Measurements from ENCODE around the gene TBC1D21. TPM values are rescaled to one million over a fixed set of nuclear protein-coding genes. Genes with fewer than 3 reads are reported as not detected.

The TBC1D21 gene
- polyA plus RNA-seq, 1 donor (not counting 4 experiments of a cell fraction or from before 2014, with no cell fraction given) = not detected

DNA sequence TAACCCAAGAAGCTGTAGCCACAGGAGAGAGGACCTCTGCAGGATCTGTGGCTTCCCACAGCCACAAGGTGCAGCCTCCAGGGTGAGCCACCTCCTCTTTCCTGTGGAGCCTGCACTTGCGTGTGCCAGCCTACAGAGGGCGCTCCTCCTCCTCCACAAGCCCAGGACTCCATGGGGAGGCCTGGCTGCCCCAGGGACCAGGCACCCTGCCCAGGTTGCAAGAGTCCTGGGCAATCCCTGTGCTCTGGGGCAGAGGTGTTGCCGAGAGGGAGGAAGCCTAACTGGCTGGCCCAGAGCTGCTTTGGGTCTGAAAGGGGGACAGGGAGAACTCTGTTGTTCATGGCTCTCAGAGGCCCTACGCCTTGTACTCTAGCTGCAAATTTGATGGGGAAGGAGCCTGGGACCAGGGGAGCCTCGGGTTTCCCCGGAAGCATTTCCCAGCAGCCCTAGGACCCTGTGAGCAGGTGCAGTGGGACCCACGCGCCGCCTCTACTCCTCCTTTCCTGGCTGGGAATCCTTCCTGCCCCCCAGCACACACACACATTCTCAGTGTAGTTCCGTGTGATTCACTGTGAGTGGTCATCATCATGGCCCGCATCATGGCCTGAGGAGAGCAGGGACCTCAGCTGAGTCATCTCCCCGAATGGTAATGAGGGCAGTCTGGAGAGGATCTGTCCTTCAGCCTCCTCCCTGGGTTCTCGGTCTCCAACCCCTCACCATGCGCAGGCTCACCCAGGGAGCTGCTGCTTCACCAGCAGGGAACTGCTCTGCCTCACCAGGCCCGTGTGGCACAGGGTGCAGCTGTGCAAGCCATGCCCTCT, 24.3 kb downstream of the TBC1D21 start:
- FAIRE-seq (peak; percentile 34), DNase-seq (ENCODE audit: low read depth, low spot score) (peak; percentile 40)
- Histone ChIP-seq H3K4me3 (ENCODE audit: control insufficient read depth in 2 of 3, extremely low read depth in 1 of 3, insufficient read depth in 2 of 3, low read depth in 1 of 3, low read length in 3 of 3) (no peak overlapping the region), H3K4me1 (ENCODE audit: control insufficient read depth, extremely low read depth, insufficient read depth, low read length) (peaks cover 5% of the 10 kb centered on the region), H3K27me3 (ENCODE audit: control insufficient read depth, extremely low read depth, insufficient read depth, low read length) (no peaks in the 10 kb centered on the region), H3K4me2 (ENCODE audit: control insufficient read depth, extremely low read depth, insufficient read depth, low read depth, low read length) (no peak overlapping the region), H3K79me2 (ENCODE audit: control insufficient read depth, insufficient read depth, low read length) (no peaks in the 10 kb centered on the region), H3K9me1 (ENCODE audit: control insufficient read depth, extremely low read depth, insufficient read depth, low read length) (no peaks in the 10 kb centered on the region), H4K20me1 (ENCODE audit: control insufficient read depth, extremely low read depth, insufficient read depth, low read length) (no peaks in the 10 kb centered on the region), H3K27ac (ENCODE audit: control insufficient read depth, insufficient read depth, low read length) (no peak overlapping the region), H3K36me3 (ENCODE audit: control insufficient read depth in 2 of 2, extremely low read depth in 1 of 2, insufficient read depth in 2 of 2, low read length in 2 of 2) (no peaks in the 10 kb centered on the region), H3K9me3 (ENCODE audit: control insufficient read depth, low read depth, low read length) (no peaks in the 10 kb centered on the region), H2AFZ (ENCODE audit: control insufficient read depth, low read length) (no peak overlapping the region), H3K9ac (ENCODE audit: control insufficient read depth, extremely low read depth, insufficient read depth, low read length) (no peak overlapping the region)
- dilution Hi-C loops (cut with MboI; ENCODE audit: extremely low pct_ligation_motif_present, low sequenced_read_pairs) = no loop called here
- TF ChIP-seq CTCF (optimal IDR thresholded peaks at IDR 0.05 in 1 of 3, IDR thresholded peaks at IDR 0.05 in 1 of 3, conservative IDR thresholded peaks at IDR 0.05 in 1 of 3; ENCODE audit: extremely low read depth in 1 of 3, insufficient read depth in 2 of 3, low read length in 3 of 3) (peak; percentile 96 to 98 (median 98)), EZH2 (IDR thresholded peaks at IDR 0.05; ENCODE audit: low read length) (no peak)

GRCh38 chr15:73899197-73900094, 26.1 kb downstream of the TBC1D21 start:
- H4K20me1 ChIP-seq (ENCODE audit: control insufficient read depth, extremely low read depth, insufficient read depth, low read length) = no peaks in the 10 kb centered on the region
- no peak overlapping the region for H3K9ac ChIP-seq (ENCODE audit: control insufficient read depth, extremely low read depth, insufficient read depth, low read length)
- no peaks in the 10 kb centered on the region for H3K79me2 ChIP-seq (ENCODE audit: control insufficient read depth, insufficient read depth, low read length)
- no peaks in the 10 kb centered on the region for H3K27me3 ChIP-seq (ENCODE audit: control insufficient read depth, extremely low read depth, insufficient read depth, low read length)
- no peak overlapping the region for H2AFZ ChIP-seq (ENCODE audit: control insufficient read depth, low read length)
- no peak overlapping the region for H3K4me3 ChIP-seq (ENCODE audit: control insufficient read depth in 2 of 3, extremely low read depth in 1 of 3, insufficient read depth in 2 of 3, low read depth in 1 of 3, low read length in 3 of 3)
- H3K9me3 ChIP-seq (ENCODE audit: control insufficient read depth, low read depth, low read length) = no peaks in the 10 kb centered on the region
- no peak for DNase-seq (ENCODE audit: low read depth, low spot score)
- no peak overlapping the region for H3K27ac ChIP-seq (ENCODE audit: control insufficient read depth, insufficient read depth, low read length)
- H3K4me1 ChIP-seq (ENCODE audit: control insufficient read depth, extremely low read depth, insufficient read depth, low read length) = peaks cover 5% of the 10 kb centered on the region
- H3K9me1 ChIP-seq (ENCODE audit: control insufficient read depth, extremely low read depth, insufficient read depth, low read length) = no peaks in the 10 kb centered on the region
- dilution Hi-C loops (cut with MboI; ENCODE audit: extremely low pct_ligation_motif_present, low sequenced_read_pairs) = no loop called here
- FAIRE-seq = no peak
- TF ChIP-seq CTCF (optimal IDR thresholded peaks at IDR 0.05 in 1 of 3, IDR thresholded peaks at IDR 0.05 in 1 of 3, conservative IDR thresholded peaks at IDR 0.05 in 1 of 3; ENCODE audit: extremely low read depth in 1 of 3, insufficient read depth in 2 of 3, low read length in 3 of 3) (no peak), EZH2 (IDR thresholded peaks at IDR 0.05; ENCODE audit: low read length) (no peak)
- H3K36me3 ChIP-seq (ENCODE audit: control insufficient read depth in 2 of 2, extremely low read depth in 1 of 2, insufficient read depth in 2 of 2, low read length in 2 of 2) = no peaks in the 10 kb centered on the region
- H3K4me2 ChIP-seq (ENCODE audit: control insufficient read depth, extremely low read depth, insufficient read depth, low read depth, low read length) = peak overlapping the region; percentile 24
